SU-DHL-6 (cell line): ENCODE measurements around the gene LRRC46.

Experiments used
- CTCF ChIP-seq: fragments of 200-600 bp; sonication (generic); IDR thresholded peaks from one replicate; pipeline ENCODE4 v1.5.1; 2017; ENCODE audit warnings: antibody characterized with exemption, mild to moderate bottlenecking, low read length, moderate library complexity; ENCODE audit not compliant: insufficient read depth, poor library complexity, severe bottlenecking
- EZH2phosphoT487 ChIP-seq: fragments of 200-600 bp; sonication (generic), shearing (Covaris generic); conservative IDR thresholded peaks from 2 replicates; pipeline ENCODE4 v1.6.1; 2018; ENCODE audit warnings: mild to moderate bottlenecking, antibody characterized with exemption, low read length, moderate library complexity, mixed read lengths

- TF ChIP-seq CTCF (no peak), EZH2phosphoT487 (no peak)
Observed at GRCh38 chr17:47810901-47811635, 20.4 kb upstream of the LRRC46 start.
